ENCODE results near the gene HSF4. TPM values are rescaled to one million over a fixed set of nuclear protein-coding genes. Genes with fewer than 3 reads are reported as not detected.

HSF4 gene
- total RNA-seq, 1 experiment from 2014 or later = 38.6 TPM

DNA sequence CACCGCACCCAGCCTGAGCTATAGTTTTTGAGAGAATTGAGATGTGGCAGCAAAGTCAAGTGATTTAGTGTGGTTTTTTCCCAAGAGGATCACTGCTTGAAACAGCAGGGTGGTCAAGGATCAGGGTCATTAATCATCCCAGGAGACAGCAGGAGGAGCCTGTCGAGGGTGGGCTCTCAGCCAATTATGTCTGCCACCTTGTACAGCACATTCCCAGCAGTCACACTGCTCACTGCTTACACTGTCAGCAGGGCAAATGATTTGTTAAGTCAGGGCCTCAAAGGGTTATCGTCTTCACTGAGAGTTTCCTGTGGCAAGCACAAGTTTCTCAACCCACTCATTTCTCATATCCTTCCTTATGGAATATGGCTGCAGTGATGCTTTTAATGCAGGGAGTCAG lies 26.9 kb upstream of the HSF4 start:
- TF ChIP-seq, protein P1, sequence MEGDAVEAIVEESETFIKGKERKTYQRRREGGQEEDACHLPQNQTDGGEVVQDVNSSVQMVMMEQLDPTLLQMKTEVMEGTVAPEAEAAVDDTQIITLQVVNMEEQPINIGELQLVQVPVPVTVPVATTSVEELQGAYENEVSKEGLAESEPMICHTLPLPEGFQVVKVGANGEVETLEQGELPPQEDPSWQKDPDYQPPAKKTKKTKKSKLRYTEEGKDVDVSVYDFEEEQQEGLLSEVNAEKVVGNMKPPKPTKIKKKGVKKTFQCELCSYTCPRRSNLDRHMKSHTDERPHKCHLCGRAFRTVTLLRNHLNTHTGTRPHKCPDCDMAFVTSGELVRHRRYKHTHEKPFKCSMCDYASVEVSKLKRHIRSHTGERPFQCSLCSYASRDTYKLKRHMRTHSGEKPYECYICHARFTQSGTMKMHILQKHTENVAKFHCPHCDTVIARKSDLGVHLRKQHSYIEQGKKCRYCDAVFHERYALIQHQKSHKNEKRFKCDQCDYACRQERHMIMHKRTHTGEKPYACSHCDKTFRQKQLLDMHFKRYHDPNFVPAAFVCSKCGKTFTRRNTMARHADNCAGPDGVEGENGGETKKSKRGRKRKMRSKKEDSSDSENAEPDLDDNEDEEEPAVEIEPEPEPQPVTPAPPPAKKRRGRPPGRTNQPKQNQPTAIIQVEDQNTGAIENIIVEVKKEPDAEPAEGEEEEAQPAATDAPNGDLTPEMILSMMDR (IDR thresholded peaks at IDR 0.05) = no peak
- no peaks in the 10 kb centered on the region for H3K9me3 ChIP-seq (ENCODE audit: control insufficient read depth, insufficient read depth, low read depth, low read length)
- DNase-seq (ENCODE audit: low read depth, low spot score) = no peak
- no peaks in the 10 kb centered on the region for H3K27me3 ChIP-seq (ENCODE audit: control insufficient read depth, insufficient read depth, low read length)
- ChIA-PET CTCF (no interaction called here), POLR2A (interaction anchor here (0.7 kb wide), 1 partner anchor 30 kb away, joined by 4 read pairs; no protein-coding TSS in a partner anchor)
- H3K36me3 ChIP-seq (ENCODE audit: control insufficient read depth, insufficient read depth, low read length) = no peaks in the 10 kb centered on the region; the same call in none of the 2 replicates
- no TSS peak for BruUV-seq (replicated peaks)
- no peak for ATAC-seq
- no peaks in the 10 kb centered on the region for H3K4me1 ChIP-seq (ENCODE audit: control insufficient read depth, insufficient read depth, low read length)
- in situ Hi-C loops (cut with HindIII; ENCODE audit: low pct_unique_long_range_greater_than_20kb, low sequenced_read_pairs) = no loop called here
- intact Hi-C loops (cut with micrococcal nuclease; ENCODE audit: unreplicated experiment) = no loop called here
- H3K4me3 ChIP-seq (ENCODE audit: low read depth in 2 of 2, low read length in 2 of 2) = no peak overlapping the region
- H3K27ac ChIP-seq (ENCODE audit: low read length) = no peak overlapping the region

DNA sequence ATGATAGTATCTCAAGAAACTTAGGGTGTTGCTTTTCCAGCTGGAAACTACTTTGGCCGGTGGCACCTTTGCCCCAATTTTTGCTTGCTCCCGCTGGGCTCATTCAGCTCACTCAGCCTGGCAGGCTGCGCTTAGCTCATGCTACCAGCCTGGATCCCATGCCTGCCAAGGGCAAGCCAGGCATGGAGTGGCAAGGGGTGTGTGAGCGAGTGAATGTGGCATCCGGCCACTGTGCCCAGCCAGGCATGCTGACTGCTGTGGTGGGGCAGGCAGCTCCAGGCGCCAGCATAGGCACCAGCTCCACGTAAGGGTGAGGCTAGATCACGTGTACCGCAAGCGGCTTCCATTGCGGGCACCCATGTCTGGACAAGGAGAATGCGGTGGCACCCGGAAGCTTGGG lies 23.2 kb upstream of the HSF4 start:
- H3K27ac ChIP-seq (ENCODE audit: low read length) = no peak overlapping the region
- no peaks in the 10 kb centered on the region for H3K9me3 ChIP-seq (ENCODE audit: control insufficient read depth, insufficient read depth, low read depth, low read length)
- ChIA-PET POLR2A (no interaction called here), CTCF (interaction anchor here (0.6 to 1.0 kb wide), 2 partner anchors 12 to 13 kb away, joined by 6 to 7 read pairs; no protein-coding TSS in a partner anchor)
- H3K36me3 ChIP-seq (ENCODE audit: control insufficient read depth, insufficient read depth, low read length) = peaks cover 5% of the 10 kb centered on the region; the same call in 1 of the 2 replicates
- in situ Hi-C loops (cut with HindIII; ENCODE audit: low pct_unique_long_range_greater_than_20kb, low sequenced_read_pairs) (no loop called here), intact Hi-C loops (cut with micrococcal nuclease; ENCODE audit: unreplicated experiment) (no loop called here)
- H3K4me3 ChIP-seq (ENCODE audit: low read depth in 2 of 2, low read length in 2 of 2) = no peak overlapping the region
- no peak for DNase-seq (ENCODE audit: low read depth, low spot score)
- TF ChIP-seq POLR2AphosphoS5 (IDR thresholded peaks at IDR 0.05; ENCODE audit: low read depth, low read length) (no peak), SIN3A (IDR thresholded peaks at IDR 0.05; ENCODE audit: borderline replicate concordance, insufficient read depth, low read depth, low read length) (no peak), TCF7L2 (IDR thresholded peaks at IDR 0.05; ENCODE audit: low read depth, low read length) (no peak)
- TF ChIP-seq, protein P1 (IDR thresholded peaks at IDR 0.05) = no peak
- TF ChIP-seq, protein P2, sequence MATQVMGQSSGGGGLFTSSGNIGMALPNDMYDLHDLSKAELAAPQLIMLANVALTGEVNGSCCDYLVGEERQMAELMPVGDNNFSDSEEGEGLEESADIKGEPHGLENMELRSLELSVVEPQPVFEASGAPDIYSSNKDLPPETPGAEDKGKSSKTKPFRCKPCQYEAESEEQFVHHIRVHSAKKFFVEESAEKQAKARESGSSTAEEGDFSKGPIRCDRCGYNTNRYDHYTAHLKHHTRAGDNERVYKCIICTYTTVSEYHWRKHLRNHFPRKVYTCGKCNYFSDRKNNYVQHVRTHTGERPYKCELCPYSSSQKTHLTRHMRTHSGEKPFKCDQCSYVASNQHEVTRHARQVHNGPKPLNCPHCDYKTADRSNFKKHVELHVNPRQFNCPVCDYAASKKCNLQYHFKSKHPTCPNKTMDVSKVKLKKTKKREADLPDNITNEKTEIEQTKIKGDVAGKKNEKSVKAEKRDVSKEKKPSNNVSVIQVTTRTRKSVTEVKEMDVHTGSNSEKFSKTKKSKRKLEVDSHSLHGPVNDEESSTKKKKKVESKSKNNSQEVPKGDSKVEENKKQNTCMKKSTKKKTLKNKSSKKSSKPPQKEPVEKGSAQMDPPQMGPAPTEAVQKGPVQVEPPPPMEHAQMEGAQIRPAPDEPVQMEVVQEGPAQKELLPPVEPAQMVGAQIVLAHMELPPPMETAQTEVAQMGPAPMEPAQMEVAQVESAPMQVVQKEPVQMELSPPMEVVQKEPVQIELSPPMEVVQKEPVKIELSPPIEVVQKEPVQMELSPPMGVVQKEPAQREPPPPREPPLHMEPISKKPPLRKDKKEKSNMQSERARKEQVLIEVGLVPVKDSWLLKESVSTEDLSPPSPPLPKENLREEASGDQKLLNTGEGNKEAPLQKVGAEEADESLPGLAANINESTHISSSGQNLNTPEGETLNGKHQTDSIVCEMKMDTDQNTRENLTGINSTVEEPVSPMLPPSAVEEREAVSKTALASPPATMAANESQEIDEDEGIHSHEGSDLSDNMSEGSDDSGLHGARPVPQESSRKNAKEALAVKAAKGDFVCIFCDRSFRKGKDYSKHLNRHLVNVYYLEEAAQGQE (IDR thresholded peaks at IDR 0.05; ENCODE audit: insufficient read depth in 1 of 2, low read depth in 2 of 2, low read length in 1 of 2) = no peak
- H3K4me1 ChIP-seq (ENCODE audit: control insufficient read depth, insufficient read depth, low read length) = no peaks in the 10 kb centered on the region
- no peaks in the 10 kb centered on the region for H3K27me3 ChIP-seq (ENCODE audit: control insufficient read depth, insufficient read depth, low read length)
- no TSS peak for BruUV-seq (replicated peaks)
- ATAC-seq = no peak

All from Panc1 (cell line).